Measurements from ENCODE around the gene PPP2R3B.

PPP2R3B gene

GRCh38 chrX:298993-299392, 87.7 kb downstream of the PPP2R3B start:
- no peak for DNase-seq (ENCODE audit: low read depth)

GRCh38 chrX:295136-295535, 91.6 kb downstream of the PPP2R3B start:
- DNase-seq (ENCODE audit: low read depth): no peak

GRCh38 chrX:292900-293897, 93.5 kb downstream of the PPP2R3B start:
- no peak for DNase-seq (ENCODE audit: low read depth)

GRCh38 chrX:291411-291901, 95.3 kb downstream of the PPP2R3B start:
- DNase-seq (ENCODE audit: low read depth): no peak

GRCh38 chrX:290476-291166, 96.1 kb downstream of the PPP2R3B start:
- DNase-seq (ENCODE audit: low read depth): no peak

GRCh38 chrX:288561-288991, 98.1 kb downstream of the PPP2R3B start:
- DNase-seq (ENCODE audit: low read depth): no peak

- no peak for DNase-seq (ENCODE audit: low read depth)
Measured at GRCh38 chrX:287670-288069, 99.0 kb downstream of the PPP2R3B start.

- DNase-seq (ENCODE audit: low read depth): no peak
Measured at GRCh38 chrX:285076-285677, 101.5 kb downstream of the PPP2R3B start.
